Activated gamma-delta T cell treated with anti-CD3 and anti-CD28 coated beads, Interleukin-2, amount 50 U/mL, for 16 hours (primary cell): ENCODE results near the gene S100A14.
"Not testable (repeated sequence)": the region's sequence is repeated elsewhere in the genome, so short reads cannot be mapped to it uniquely, and the experiment has no call there.

Experiments used
- DNase-seq: peaks from one replicate; pipeline ENCODE4 v3.0.0-alpha.2; 2020; ENCODE audit warnings: low read depth

S100A14 gene

DNA sequence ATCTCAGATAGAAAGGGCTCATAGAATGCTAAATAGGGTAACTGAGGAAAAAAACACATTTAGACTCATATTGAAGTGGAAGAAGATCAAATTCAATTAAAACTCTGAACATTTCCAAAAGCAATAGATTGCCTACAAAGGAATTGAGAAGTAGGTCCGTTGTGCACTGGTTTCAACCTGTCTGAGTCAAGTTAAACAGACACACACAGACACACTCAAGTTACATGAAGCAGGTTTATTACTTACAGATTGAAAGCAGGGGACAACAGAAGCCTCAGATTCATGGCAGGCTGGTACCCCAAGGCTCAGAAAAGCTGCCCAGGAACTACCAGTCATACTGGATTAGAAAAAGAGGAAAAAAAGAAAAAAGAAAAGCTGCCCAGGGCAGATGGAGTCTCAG lies 29.8 kb downstream of the S100A14 start:
- DNase-seq: no peak

DNA sequence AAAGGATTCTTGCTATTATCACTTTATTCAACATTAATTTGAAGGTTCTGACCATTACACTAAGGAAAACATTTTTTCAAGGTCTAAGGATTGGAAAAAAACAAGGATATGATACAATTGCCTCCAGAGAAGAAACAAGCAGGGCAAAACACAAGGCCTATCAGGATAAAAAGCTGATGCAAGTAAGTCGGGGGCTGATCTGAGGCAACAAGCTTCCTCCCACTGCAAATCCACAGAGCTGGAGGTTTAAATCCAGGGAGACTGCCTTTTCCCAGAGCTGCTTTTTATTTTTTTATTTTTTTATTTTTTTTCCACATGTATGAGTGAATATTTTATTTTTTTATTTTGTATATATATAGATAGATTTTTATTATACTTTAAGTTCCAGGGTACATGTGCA lies 31.1 kb downstream of the S100A14 start:
- DNase-seq: no peak

DNA sequence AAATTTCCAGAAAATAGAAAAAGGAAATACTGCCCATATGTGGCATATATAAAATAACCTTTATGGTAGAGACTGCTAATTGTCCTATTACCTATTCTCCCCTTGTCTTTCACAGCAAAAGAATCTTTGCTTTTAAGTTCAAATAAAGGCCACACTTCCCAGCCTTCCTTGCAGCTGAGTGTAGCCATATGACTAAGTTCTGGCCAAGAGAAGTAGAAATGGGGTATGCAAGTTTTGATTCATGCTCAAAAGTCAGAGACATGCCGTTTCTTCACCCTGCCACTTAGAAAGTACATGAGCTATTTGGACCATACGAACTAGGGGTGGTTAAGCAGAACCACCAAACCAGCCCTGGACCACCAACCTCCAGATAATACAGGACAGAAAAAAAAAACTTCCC lies 32.1 kb downstream of the S100A14 start:
- no peak for DNase-seq

DNA sequence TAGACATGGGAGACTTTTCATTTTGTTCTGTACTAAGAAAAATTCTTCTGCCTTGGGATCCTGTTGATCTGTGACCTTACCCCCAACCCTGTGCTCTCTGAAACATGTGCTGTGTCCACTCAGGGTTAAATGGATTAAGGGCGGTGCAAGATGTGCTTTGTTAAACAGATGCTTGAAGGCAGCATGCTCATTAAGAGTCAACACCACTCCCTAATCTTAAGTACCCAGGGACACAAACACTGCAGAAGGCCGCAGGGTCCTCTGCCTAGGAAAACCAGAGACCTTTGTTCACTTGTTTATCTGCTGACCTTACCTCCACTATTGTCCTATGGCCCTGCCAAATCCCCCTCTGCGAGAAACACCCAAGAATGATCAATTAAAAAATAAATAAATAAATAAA lies 32.6 kb downstream of the S100A14 start:
- not testable (repeated sequence) for DNase-seq

DNA sequence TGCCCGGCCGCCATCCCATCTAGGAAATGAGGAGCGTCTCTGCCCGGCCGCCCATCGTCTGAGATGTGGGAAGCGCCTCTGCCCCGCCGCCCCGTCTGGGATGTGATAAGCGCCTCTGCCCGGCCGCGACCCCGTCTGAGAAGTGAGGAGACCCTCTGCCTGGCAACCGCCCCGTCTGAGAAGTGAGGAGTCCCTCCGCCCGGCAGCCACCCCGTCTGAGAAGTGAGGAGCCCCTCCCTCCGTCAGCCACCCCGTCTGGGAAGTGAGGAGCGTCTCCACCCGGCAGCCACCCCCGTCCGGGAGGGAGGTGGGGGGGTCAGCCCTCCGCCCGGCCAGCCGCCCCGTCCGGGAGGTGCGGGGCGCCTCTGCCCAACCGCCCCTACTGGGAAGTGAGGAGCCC lies 33.3 kb downstream of the S100A14 start:
- not testable (repeated sequence) for DNase-seq

DNA sequence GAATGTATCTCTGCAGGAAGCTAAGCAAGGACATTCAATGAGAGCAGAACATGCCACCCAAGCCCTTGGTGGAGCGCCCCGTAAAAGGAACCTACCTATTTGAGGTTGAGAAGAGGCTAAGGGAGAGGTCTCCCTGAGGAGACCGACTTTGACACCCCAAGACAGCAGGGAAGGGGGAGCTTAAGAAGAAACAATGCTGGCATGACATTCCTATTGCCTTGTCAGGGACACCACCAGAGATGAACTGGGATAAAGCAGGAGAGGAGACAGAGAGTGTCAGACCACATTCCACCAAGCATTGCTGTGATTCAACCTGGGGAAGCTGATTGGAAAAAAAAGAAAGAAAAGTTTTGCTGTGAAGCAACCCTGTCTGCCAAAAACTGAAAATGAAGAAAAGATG lies 37.2 kb downstream of the S100A14 start:
- no peak for DNase-seq

DNA sequence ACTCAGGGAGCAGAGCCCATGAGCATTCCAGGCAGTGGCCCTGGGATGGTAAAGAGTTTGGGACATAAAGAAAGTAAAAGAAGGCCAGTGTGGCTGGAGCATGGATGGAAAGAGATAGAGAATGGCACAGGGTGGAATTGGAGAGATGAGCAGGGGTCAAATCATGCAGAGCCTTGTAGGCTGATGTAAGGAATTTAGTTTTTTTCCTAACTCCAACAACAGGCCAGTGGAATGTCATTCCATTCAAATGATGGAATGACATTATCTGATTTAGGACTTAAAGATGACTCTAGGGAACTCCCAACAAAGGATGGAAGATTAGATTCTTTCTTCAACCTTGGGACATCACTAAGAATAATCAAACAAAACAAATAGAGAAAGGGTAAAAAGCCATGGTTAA lies 37.6 kb downstream of the S100A14 start:
- DNase-seq: no peak

DNA sequence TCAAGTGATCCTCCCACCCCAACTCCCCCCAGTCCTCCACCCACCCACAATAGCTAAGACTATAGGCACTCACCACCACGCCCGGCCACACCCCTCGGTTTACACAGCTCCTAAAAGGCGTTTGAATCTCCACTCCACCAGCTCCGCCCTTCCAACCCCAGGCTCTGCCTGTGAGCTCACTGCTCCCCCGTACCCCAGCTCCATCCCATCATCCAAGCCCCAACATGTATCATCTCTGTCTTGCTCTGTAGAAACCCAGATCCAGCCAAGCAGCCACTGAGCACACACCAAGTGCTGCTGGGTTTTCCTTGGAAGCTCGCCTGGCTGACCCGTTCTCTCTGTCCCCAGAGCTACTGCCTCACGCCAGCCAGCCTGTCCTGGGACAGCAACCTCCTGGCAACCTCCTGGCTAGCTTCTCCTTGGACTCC lies 38.5 kb downstream of the S100A14 start:
- DNase-seq: no peak

DNA sequence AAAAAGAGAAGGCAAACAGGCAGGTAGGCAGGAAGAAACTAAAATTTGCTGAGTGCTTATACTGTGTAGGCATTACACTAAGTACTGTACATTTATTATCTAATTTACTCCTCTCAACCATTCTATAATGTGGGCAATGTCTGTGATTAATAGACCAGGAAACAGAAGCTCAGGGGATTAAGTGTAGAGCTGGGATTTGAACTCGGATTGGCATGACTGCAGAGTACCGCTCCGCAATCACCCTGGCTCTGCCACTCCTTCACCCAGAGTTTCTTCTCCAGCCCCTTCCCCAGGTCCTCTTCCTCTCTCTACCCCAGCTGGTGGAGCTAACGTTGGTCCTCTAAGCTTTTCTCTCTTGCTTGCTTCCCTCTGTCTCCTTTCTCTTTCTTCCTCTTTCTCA lies 39.0 kb downstream of the S100A14 start:
- no peak for DNase-seq

DNA sequence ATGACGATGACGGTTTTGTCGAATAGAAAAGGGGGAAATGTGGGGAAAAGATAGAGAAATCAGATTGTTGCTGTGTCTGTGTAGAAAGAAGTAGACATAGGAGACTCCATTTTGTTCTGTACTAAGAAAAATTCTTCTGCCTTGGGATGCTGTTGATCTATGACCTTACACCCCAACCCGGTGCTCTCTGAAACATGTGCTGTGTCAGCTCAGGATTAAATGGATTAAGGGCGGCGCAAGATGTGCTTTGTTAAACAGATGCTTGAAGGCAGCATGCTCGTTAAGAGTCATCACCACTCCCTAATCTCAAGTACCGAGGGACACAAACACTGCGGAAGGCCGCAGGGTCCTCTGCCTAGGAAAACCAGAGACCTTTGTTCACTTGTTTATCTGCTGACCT lies 40.6 kb downstream of the S100A14 start:
- DNase-seq: not testable (repeated sequence)

DNA sequence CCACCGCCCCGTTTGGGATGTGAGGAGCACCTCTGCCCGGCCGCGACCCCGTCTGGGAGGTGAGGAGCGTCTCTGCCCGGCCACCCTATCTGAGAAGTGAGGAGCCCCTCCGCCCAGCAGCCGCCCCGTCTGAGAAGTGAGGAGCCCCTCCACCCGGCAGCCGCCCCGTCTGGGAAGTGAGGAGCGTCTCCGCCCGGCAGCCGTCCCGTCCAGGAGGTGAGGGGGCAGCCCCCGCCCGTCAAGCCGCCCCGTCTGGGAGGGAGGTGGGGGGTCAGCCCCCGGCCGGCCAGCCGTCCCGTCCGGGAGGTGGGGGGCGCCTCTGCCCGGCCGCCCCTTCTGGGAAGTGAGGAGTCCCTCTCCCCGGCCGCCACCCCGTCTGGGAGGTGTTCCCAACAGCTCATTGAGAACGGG lies 41.0 kb downstream of the S100A14 start:
- not testable (repeated sequence) for DNase-seq

DNA sequence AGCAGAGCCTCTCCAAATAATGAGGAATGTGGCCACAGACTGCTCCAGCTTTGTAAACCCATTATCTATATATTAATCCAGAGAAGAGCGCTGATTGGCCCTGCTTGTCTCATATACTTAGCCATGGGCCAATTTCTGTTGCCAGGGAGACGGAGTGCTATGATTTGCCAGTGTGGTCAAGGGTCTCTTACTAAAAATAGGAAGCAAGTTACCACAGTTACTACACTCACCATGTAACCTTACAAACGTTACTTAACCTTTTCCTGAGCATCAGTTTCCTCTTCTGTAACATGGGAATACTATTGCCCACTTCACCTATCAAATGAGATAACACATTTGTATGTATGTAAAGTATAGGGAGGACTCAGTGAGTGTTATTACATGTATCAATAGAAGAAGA lies 42.8 kb downstream of the S100A14 start:
- no peak for DNase-seq

DNA sequence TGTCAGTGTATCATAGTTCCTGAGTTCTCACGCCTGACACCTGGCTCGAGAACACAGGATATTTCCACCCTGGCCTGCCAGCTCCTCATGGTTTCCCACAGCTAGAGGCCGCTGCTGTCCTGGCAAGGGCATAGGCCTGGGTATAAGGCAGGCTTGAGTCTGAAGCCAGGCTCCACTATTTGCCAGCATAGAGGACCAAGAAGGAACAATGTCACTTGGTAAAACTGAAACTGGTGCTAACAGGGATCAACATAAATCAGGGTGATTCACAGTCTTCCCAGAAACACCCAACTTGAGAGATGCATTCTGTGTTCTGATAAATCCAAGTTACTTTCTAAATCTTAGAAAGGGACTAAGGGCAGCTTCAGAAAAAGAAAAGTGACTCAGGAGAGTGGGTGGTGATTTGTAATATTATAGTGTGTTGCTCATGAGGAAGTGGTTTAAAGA lies 43.5 kb downstream of the S100A14 start:
- DNase-seq: no peak

DNA sequence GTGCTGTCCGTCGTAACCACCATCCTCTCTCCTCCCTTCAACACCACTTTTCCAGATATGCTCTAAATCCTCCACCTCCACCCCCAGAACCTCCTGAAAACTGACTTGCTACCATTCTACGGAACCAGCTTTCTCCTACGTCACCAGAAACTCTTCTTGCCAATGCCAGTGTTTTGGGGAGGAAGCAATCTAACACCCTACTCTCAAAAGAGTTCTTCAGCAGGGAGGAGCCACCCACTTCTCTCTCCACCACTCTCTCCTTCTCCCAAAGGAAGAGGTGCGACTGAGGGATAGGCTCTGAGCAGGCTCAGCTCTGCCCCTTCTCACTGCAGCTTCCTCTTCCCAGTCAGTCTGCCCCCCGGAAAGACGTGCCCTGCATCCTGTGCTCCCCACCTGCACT lies 44.4 kb downstream of the S100A14 start:
- DNase-seq: no peak

DNA sequence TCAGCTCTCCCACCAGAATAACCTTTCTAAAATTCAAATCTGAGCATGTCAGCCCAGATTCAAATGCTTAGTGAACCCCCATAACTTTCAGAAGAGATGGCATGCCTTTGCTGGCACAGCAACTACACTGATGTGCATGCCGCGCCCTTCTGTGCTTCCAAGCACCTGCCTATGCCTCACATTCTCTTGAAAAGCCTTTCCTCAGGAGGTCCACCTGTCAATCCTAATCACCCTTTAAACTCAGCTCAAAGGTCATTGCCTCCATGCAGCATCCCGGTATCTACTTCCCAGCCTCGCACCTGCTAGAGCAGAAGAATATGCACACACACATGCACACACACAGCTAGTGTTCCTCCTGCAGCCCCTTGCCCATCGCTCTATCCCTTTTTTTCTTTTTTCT lies 45.3 kb downstream of the S100A14 start:
- no peak for DNase-seq

DNA sequence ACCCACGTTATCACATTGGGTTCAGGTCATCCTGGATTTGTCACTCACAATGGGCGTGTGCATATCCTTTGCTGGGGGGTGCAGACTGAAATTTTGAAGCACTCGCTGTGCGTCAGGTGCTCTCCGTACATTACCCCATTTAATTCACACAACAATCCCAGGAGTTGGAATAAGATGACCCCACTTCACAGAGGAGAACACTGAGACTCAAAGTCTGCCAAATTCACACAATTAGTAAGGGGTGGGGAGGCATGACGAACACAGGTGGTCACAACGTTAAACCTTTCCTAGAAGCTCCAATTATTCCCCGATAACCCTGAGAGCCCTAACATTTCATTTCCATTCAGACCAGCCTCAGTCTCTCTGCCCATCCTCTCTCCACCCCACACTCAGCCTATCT lies 46.7 kb downstream of the S100A14 start:
- no peak for DNase-seq

DNA sequence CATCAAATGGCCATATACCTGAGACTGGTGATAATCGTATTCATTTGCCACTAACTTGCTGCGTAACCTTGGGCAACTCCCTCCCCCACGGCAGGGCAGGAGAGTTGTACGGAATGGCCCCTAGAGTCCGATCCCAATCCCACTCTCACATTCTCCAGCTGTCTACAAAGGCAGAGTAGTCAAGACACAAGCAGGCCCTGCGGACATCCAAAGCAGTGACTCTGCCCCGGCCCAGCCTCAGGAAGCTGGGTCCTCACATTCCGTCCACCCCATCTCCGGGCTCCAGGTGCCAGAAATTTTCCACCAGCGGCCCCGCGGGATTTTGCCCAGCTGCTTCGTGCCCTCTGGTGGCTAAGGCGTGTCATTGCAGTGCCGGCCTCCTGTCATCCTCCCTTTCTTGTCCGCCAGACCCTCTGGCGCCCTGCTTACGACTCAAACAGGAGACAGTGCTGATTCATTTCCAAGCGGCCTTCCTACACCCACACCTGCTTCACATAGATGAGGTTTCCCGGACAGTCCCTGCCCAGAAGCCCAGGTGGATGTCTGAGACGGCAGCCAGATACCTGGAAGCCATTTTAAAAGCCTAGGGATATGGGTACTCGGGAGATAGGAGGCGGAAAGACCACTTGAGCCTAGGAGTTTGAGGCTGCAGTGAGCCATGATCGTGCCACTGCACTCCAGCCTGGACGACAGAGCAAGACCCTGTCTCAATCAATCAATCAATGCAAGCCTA lies 47.6 kb downstream of the S100A14 start:
- DNase-seq: peak; percentile 64

DNA sequence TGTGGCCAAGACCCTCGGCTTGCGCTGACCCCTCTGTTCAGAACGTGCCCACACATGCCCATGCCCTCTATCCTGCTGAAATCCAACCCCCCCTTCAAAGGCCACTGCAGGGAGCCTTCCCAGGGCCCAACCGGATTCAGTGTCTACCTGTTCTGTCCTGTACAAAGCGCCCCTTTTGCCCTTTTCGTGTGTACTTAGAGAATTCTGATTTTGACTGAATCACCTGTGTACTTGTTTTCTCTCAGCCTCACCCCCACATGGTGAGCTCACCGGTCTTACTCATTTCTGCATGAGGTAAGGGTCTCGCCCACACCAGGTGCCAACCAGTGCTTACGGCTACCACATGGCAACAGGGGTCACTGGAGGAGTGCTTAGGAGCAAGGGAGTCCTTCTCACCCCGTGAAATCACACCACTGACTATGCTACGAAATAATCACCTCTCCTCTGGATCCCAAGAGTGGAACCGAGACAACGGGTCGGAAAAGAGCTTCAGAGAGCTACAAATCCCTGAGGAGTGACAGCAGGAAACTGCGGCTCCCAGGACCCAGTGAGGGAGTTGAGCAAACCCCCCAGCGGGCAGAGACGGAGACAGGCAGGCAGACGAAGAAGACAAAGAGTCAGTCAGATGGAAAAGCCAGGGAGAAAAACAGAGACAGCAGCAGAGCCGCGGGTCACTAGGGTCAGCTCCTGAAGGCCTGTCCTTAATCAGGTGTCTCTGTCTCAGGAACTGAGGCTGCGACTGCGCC lies 48.3 kb downstream of the S100A14 start:
- no peak for DNase-seq

DNA sequence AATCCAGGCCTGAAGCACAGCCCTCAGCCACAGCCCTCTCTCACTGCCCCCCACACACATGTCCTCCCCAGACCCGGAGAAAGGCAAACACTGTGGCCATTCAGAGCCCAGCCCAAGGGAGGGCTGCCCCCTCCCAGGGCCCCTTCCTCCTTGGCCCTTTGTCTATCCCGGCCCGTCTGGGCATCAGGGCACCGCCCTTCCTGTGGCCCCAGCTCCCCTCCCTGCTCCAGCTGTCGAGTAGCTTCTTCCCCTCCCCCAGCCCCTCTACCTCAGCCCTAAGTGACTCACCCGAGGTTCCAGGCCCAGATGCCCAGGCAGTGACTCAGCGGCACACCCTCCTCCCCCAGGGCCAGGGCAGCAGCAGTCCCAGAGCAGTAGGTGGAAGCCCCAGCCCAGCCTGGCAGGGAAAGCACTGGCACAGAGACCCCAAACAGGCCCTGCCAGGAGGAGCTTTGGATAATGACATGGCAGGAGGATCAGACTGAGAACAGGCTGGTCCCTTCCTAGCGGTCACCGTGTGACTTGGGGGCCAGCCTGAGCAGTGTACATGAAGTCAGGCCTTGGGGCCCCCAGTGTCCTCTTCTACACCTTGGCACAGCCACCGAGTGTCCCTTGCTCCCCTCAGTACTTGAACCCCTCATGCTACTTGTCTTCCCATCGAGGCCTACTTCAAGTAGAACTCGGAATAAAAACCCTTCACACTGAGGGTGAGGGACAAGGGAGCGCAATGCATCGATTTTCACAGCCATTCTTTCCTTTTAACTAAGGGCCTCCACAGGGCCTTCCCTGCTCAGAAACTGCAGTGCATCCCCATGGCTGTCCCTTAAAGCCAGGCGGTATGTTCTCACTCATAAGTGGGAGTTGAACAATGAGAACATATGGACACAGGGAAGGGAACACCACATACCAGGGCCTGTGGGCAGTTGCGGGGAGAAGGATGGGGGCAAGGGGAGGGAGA lies 49.4 kb downstream of the S100A14 start:
- DNase-seq: peak; percentile 80

DNA sequence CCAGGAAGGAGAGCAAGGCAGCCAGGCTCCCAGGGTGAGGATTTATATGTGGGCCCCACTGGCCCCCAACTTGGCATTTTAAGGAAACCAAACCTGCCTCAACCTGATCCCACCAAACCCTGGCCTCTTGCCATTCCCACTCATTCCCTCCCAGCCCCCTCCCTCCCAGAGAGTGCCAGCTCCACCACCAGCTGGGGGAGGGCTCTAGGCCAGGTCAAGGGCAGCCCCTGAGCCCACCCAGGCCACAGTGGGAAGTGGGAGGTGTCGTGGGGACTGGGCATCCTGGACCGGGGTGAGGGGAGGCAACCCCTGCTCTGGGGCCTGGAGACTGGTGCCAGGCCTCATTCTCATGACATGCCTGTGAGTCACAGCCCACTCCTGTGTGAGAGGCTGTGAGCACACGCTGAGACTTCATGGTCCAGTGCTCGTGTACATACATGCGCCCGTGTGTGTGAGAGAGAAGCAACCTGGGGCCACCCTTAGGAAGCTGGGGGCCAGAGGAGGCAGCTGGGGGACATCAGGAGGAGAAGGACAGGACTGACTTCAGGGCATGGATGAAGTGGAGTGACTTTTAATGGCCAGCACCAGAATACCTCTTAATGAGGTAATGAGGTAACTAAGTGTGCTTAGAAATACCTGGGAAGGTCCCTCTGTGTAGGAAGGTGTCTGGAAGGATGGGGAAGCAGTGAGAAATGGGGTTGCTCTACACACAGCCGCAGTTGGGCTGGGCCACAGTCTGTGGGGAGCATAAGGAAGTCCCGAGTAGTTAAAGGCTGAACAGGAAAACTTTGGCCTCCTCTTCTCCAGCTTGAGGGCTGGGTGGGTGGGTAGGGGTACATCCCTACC lies 50.4 kb downstream of the S100A14 start, which contains the start of gene S100A2:
TSS of gene S100A2 (minus strand) at position 316 of the 846 bp plus-strand sequence. CDS start 1,967 bp downstream, outside the sequence.
- DNase-seq: peak; percentile 21
